DOHH2 (cell line): ENCODE data around the gene OR6B2.

Experiments used
- H3F3A ChIP-seq: fragments of 200-600 bp; sonication (generic), shearing (Covaris generic); 2 replicates; pipeline ENCODE4 v1.6.0; 2016; ENCODE audit warnings: antibody characterized with exemption, mild to moderate bottlenecking; ENCODE audit not compliant: control insufficient read depth, insufficient read depth
- H3K27ac ChIP-seq: fragments of 200-600 bp; sonication (generic); 2 replicates; pipeline ENCODE4 v1.5.1; 2014; ENCODE audit warnings: low read depth, mild to moderate bottlenecking, low read length, moderate library complexity
- H3K27me3 ChIP-seq: fragments of 200-600 bp; sonication (generic); 2 replicates; pipeline ENCODE4 v1.6.1; 2014; ENCODE audit warnings: mild to moderate bottlenecking, low read length, mixed read lengths; ENCODE audit not compliant: control insufficient read depth
- H3K36me3 ChIP-seq: fragments of 200-600 bp; sonication (generic); 2 replicates; pipeline ENCODE4 v1.6.1; 2014; ENCODE audit warnings: mild to moderate bottlenecking, low read length, moderate library complexity, mixed read lengths; ENCODE audit not compliant: control insufficient read depth
- H3K4me1 ChIP-seq: fragments of 200-600 bp; sonication (generic); 2 replicates; pipeline ENCODE4 v1.6.1; 2014; ENCODE audit warnings: mild to moderate bottlenecking, low read length, mixed read lengths; ENCODE audit not compliant: control insufficient read depth
- H3K4me2 ChIP-seq: fragments of 200-600 bp; sonication (generic); 2 replicates; pipeline ENCODE4 v1.6.0; 2014; ENCODE audit warnings: mild to moderate bottlenecking, low read length, moderate library complexity
- H3K4me3 ChIP-seq: fragments of 200-600 bp; sonication (generic); 2 replicates; pipeline ENCODE4 v1.5.1; 2014; ENCODE audit warnings: mild to moderate bottlenecking, low read length, mixed read lengths
- H3K79me2 ChIP-seq: fragments of 200-600 bp; sonication (generic); 2 replicates; pipeline ENCODE4 v1.6.1; 2014; ENCODE audit warnings: mild to moderate bottlenecking, low read length, mixed read lengths; ENCODE audit not compliant: control insufficient read depth
- H3K9me2 ChIP-seq: fragments of 200-600 bp; sonication (generic); replicated peaks from 2 replicates; pipeline ENCODE4 v1.6.1; 2014; ENCODE audit warnings: mild to moderate bottlenecking, low read length, mixed read lengths; ENCODE audit not compliant: control insufficient read depth
- H3K9me3 ChIP-seq: fragments of 200-600 bp; sonication (generic); 2 replicates; pipeline ENCODE4 v1.6.1; 2014; ENCODE audit warnings: antibody characterized with exemption, low read length, mixed read lengths; ENCODE audit not compliant: control insufficient read depth, insufficient read depth
- H4K20me1 ChIP-seq: fragments of 200-600 bp; sonication (generic); 2 replicates; pipeline ENCODE4 v1.6.0; 2014; ENCODE audit warnings: low read depth, mild to moderate bottlenecking, antibody characterized with exemption, low read length, moderate library complexity; ENCODE audit not compliant: control insufficient read depth, insufficient read depth
- EZH2phosphoT487 ChIP-seq: fragments of 200-600 bp; sonication (generic); IDR thresholded peaks from 2 replicates; pipeline ENCODE4 v1.6.1; 2017; ENCODE audit warnings: borderline replicate concordance, mild to moderate bottlenecking, antibody characterized with exemption, low read length, moderate library complexity, mixed read lengths
- TF ChIP-seq, protein P1 (sequence below): fragments of 200-600 bp; sonication (generic); IDR thresholded peaks from one replicate; pipeline ENCODE4 v1.5.1; 2014; ENCODE audit warnings: antibody characterized with exemption, mild to moderate bottlenecking, low read depth, low read length; ENCODE audit not compliant: poor library complexity, severe bottlenecking

OR6B2 gene

DNA sequence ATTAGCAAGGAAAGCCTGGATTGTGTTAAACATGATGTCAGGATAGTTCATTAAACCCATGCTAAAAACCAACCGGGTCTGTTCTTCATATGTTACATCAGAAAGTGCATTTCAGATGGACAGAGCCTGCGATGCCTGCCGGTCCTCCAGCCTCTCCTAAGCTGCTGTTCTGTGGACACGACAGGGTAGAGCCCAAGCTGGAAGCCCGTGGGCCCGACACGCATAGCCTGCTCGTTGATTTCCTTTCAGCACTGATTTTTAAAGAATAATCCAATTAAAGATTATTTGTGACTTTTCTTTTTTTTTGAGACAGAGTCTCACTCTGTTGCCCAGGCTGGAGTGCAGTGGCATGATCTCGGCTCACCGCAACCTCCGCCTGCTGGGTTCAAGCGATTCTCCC is 22.3 kb upstream of the OR6B2 start:
- Histone ChIP-seq H3K79me2 (no peaks in the 10 kb centered on the region), H3F3A (no peaks in the 10 kb centered on the region), H4K20me1 (no peaks in the 10 kb centered on the region), H3K36me3 (no peaks in the 10 kb centered on the region), H3K27ac (no peak overlapping the region), H3K4me2 (no peak overlapping the region), H3K4me1 (no peaks in the 10 kb centered on the region), H3K4me3 (no peak overlapping the region), H3K9me2 (no peaks in the 10 kb centered on the region), H3K27me3 (peaks cover 2% of the 10 kb centered on the region; the same call in 1 of the 2 replicates), H3K9me3 (no peaks in the 10 kb centered on the region)
- no peak for TF ChIP-seq EZH2phosphoT487
- TF ChIP-seq, protein P1, sequence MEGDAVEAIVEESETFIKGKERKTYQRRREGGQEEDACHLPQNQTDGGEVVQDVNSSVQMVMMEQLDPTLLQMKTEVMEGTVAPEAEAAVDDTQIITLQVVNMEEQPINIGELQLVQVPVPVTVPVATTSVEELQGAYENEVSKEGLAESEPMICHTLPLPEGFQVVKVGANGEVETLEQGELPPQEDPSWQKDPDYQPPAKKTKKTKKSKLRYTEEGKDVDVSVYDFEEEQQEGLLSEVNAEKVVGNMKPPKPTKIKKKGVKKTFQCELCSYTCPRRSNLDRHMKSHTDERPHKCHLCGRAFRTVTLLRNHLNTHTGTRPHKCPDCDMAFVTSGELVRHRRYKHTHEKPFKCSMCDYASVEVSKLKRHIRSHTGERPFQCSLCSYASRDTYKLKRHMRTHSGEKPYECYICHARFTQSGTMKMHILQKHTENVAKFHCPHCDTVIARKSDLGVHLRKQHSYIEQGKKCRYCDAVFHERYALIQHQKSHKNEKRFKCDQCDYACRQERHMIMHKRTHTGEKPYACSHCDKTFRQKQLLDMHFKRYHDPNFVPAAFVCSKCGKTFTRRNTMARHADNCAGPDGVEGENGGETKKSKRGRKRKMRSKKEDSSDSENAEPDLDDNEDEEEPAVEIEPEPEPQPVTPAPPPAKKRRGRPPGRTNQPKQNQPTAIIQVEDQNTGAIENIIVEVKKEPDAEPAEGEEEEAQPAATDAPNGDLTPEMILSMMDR = no peak

DNA sequence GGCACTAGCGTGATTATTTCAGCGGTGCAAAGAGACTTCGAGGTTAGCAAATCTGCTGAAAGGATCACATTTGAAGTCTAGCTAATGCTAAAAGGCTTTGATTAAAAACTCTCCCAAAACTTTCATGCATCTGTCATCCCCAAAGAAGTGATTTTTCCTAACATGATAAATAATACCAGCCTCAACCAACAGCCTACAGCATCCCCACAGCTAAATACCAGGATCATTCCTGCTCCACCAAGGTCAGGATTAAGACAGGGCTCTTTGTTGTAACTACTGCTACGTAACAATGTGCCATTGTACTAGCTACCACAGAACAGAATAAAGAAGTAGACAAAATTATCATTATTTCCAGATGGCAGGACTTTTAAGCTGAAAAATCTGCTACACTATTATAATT is 21.5 kb upstream of the OR6B2 start:
- no peaks in the 10 kb centered on the region for H3F3A ChIP-seq
- no peaks in the 10 kb centered on the region for H4K20me1 ChIP-seq
- no peaks in the 10 kb centered on the region for H3K9me3 ChIP-seq
- peaks cover 2% of the 10 kb centered on the region; the same call in 1 of the 2 replicates for H3K27me3 ChIP-seq
- H3K4me3 ChIP-seq = no peak overlapping the region
- no peaks in the 10 kb centered on the region for H3K9me2 ChIP-seq
- TF ChIP-seq, protein P1 = no peak
- no peak for TF ChIP-seq EZH2phosphoT487
- H3K36me3 ChIP-seq = no peaks in the 10 kb centered on the region
- no peaks in the 10 kb centered on the region for H3K4me1 ChIP-seq
- H3K79me2 ChIP-seq = no peaks in the 10 kb centered on the region
- H3K27ac ChIP-seq = no peak overlapping the region
- no peak overlapping the region for H3K4me2 ChIP-seq

DNA sequence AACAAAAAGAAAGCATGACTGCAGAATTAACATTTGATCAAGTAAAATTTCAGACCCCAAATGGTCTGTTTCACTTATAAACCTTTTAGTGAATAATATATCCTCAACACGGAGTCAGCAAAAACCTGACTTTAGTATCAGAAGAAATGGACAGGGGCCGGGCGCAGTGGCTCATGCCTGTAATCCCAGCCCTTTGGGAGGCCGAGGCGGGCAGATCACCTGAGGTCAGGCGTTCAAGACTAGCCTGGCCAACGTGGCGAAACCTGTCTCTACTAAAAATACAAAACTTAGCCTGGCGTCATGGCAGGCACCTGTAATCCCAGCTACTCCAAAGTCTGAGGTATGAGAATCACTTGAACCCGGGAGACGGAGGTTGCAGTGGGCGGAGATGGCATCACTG is 20.0 kb upstream of the OR6B2 start:
- Histone ChIP-seq H3K9me2 (no peaks in the 10 kb centered on the region), H3K27me3 (peaks cover 2% of the 10 kb centered on the region; the same call in 1 of the 2 replicates), H3K27ac (no peak overlapping the region), H3K36me3 (no peaks in the 10 kb centered on the region), H4K20me1 (no peaks in the 10 kb centered on the region), H3K9me3 (no peaks in the 10 kb centered on the region), H3K4me1 (no peaks in the 10 kb centered on the region), H3F3A (no peaks in the 10 kb centered on the region), H3K4me2 (no peak overlapping the region), H3K4me3 (no peak overlapping the region), H3K79me2 (no peaks in the 10 kb centered on the region)
- TF ChIP-seq, protein P1 = no peak
- no peak for TF ChIP-seq EZH2phosphoT487
